A673 (cell line): ENCODE measurements around the gene ACTN2. TPM values are rescaled to one million over a fixed set of nuclear protein-coding genes. Genes with fewer than 3 reads are reported as not detected.
A peak's percentile ranks its signal among the peaks of the same experiment; 100 is the strongest.

Source experiments
- BruUV-seq: library from RNA; stranded (reverse); fragments of 400-500 nt; replicated peaks from 2 replicates; lab custom pipeline; 2021; lab: Mats Ljungman, UMichigan
- CTCF ChIA-PET: fragments of 300-600 bp; sonication (Branson Sonifier 250); formaldehyde crosslinking; loops from one replicate; lab custom pipeline; 2022; ENCODE audit warnings: antibody characterized with exemption; lab: Charles Lee
- POLR2A ChIA-PET: fragments of 300-600 bp; sonication (Branson Sonifier 250); formaldehyde crosslinking; loops from one replicate; lab custom pipeline; 2022; ENCODE audit warnings: antibody characterized with exemption; ENCODE audit not compliant: low non-redundant PET; lab: Charles Lee
- DNase-seq: peaks from one replicate; pipeline ENCODE4 v3.0.0-alpha.2; 2015; ENCODE audit warnings: low spot score
- H3K27ac ChIP-seq: fragments of 200-600 bp; sonication (generic); 2 replicates; pipeline ENCODE4 v1.5.1; 2016; ENCODE audit warnings: mixed run types, low read depth, mild to moderate bottlenecking, mixed read lengths, antibody characterized with exemption, low read length; ENCODE audit not compliant: poor library complexity, severe bottlenecking
- H3K27me3 ChIP-seq: fragments of 200-600 bp; sonication (generic); replicated peaks from 2 replicates; pipeline ENCODE4 v1.6.1; 2017; ENCODE audit warnings: mixed run types, low read depth, mild to moderate bottlenecking, mixed read lengths, antibody characterized with exemption, low read length; ENCODE audit not compliant: insufficient read depth, poor library complexity
- H3K36me3 ChIP-seq: fragments of 200-600 bp; sonication (generic); 2 replicates; pipeline ENCODE4 v1.6.1; 2016; ENCODE audit warnings: mixed run types, mild to moderate bottlenecking, mixed read lengths, antibody characterized with exemption, low read length; ENCODE audit not compliant: insufficient read depth, poor library complexity, severe bottlenecking
- H3K4me1 ChIP-seq: fragments of 200-600 bp; sonication (generic); 2 replicates; pipeline ENCODE4 v1.6.1; 2017; ENCODE audit warnings: mixed run types, mild to moderate bottlenecking, mixed read lengths, antibody characterized with exemption, low read length; ENCODE audit not compliant: insufficient read depth, poor library complexity, severe bottlenecking
- H3K4me3 ChIP-seq: fragments of 200-600 bp; sonication (generic); 2 replicates; pipeline ENCODE4 v1.5.1; 2016; ENCODE audit warnings: low read depth, mixed run types, mild to moderate bottlenecking, mixed read lengths, low read length; ENCODE audit not compliant: poor library complexity, severe bottlenecking
- H3K9me3 ChIP-seq: fragments of 200-600 bp; sonication (generic); 2 replicates; pipeline ENCODE4 v1.6.1; 2016; ENCODE audit warnings: mixed run types, low read depth, mild to moderate bottlenecking, mixed read lengths, antibody characterized with exemption, low read length; ENCODE audit not compliant: poor library complexity, severe bottlenecking
- CTCF ChIP-seq: fragments of 300-800, 200-600 bp; sonication (generic); conservative IDR thresholded peaks from 2 replicates; pipeline ENCODE4 v1.5.1; 2017; ENCODE audit warnings: low read depth, mild to moderate bottlenecking, antibody characterized with exemption, low read length, moderate library complexity, mixed read lengths
- EZH2 ChIP-seq: fragments of 200-600 bp; sonication (generic); IDR thresholded peaks from 2 replicates; pipeline ENCODE4 v1.6.1; 2017; ENCODE audit warnings: borderline replicate concordance, low read depth, mild to moderate bottlenecking, mixed read lengths, antibody characterized with exemption, low read length; ENCODE audit not compliant: poor library complexity, severe bottlenecking
- intact Hi-C: fragments of 100-400 bp; cut with micrococcal nuclease; formaldehyde crosslinking; loops from one replicate; pipeline ENCODE4 v1.10.0; 2022; ENCODE audit not compliant: unreplicated experiment
- total RNA-seq: library from RNA; stranded (reverse); gene quantifications from 2 replicates; pipeline ENCODE4 v1.2.3, GENCODE V29; 2021

ACTN2 gene
- total RNA-seq, 1 experiment from 2014 or later = 39.4 TPM

DNA sequence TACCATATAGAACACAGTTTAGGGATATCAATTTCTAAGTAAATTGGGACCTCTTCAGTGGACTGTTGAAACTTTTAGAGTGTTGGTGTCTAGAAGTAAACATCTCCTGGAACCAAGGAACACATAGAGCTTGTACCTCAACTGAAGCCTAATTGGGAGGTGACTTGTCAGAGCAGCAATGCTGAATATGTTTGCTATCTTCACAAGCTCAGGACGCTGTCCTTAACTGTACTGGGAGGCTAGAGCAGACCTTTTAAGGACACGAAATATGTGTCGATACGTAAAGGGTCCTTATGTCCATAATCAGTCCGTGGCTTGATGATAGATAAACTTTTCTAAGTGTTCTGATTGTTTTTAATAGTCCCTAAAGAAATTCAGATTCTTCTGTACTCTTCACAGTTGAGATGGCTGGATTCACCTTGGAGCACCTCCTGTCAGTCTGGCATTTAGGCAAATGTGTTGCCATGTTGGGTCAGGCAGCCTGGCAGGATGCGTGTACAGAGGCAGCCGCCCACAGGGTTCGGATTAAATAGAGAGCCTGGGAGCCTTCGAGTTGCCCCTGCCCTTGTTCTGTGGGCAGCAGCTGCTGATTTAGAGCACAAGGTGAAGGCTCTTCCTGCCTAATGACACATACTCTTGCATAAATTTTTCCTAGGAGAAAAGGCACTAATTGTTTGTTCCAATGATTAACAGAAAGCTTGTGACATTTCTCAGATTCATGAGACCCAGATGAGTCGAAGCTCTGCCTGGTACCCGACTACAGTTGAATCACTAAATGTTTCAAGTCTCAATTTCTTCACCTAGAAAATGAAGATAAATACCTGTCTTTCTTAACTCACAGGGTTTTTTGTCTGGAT, 3.6 kb downstream of the ACTN2 start:
- H3K27ac ChIP-seq = no peak overlapping the region
- H3K4me3 ChIP-seq = peak overlapping the region; percentile 69
- peaks cover 38% of the 10 kb centered on the region for H3K4me1 ChIP-seq
- TF ChIP-seq CTCF (no peak), EZH2 (no peak)
- no peaks in the 10 kb centered on the region for H3K36me3 ChIP-seq
- BruUV-seq = no TSS peak
- no peaks in the 10 kb centered on the region for H3K9me3 ChIP-seq
- intact Hi-C loops = loop anchor here (5.0 kb wide), 1 partner anchor 78 kb away; no protein-coding TSS in a partner anchor
- no peaks in the 10 kb centered on the region for H3K27me3 ChIP-seq
- POLR2A ChIA-PET = interaction anchor here (0.6 kb wide), 1 partner anchor 137 kb away, joined by 4 read pairs; no protein-coding TSS in a partner anchor
- no peak for DNase-seq
- CTCF ChIA-PET = no interaction called here

DNA sequence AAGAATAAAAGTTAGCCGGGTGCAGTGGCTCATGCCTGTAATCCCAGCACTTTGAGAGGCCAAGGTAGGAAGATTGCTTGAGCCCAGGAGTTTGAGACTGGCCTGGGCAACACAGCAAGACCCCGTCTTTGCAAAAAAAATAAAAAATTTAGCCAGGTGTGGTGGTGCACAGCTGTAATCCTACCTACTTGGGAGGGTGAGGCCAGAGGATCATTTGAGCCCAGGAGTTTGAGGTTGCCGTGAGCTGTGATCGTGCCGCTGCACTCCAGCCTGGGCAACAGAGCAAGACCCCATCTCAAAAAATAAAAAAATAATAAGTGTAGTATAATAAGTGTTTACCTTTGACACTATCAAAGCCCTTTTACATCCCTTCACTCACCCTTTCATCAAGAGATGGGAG, 5.0 kb downstream of the ACTN2 start:
- no peak for DNase-seq
- BruUV-seq = no TSS peak
- ChIA-PET POLR2A (no interaction called here), CTCF (no interaction called here)
- intact Hi-C loops = no loop called here
- H3K36me3 ChIP-seq = no peaks in the 10 kb centered on the region
- H3K4me3 ChIP-seq = no peak overlapping the region
- H3K9me3 ChIP-seq = no peaks in the 10 kb centered on the region
- no peak overlapping the region for H3K27ac ChIP-seq
- H3K27me3 ChIP-seq = no peaks in the 10 kb centered on the region
- peaks cover 38% of the 10 kb centered on the region for H3K4me1 ChIP-seq
- TF ChIP-seq EZH2 = no peak
- no peak for TF ChIP-seq CTCF

- no peaks in the 10 kb centered on the region for H3K9me3 ChIP-seq
- no peak for TF ChIP-seq EZH2
- TF ChIP-seq CTCF = no peak
- POLR2A ChIA-PET = no interaction called here
- CTCF ChIA-PET = interaction anchor here (0.6 kb wide), 1 partner anchor 76 kb away, joined by 3 read pairs; no protein-coding TSS in a partner anchor
- peak; percentile 48 for DNase-seq
- H3K27ac ChIP-seq = no peak overlapping the region
- peak overlapping the region; percentile 12 for H3K4me3 ChIP-seq
- no peaks in the 10 kb centered on the region for H3K27me3 ChIP-seq
- intact Hi-C loops = no loop called here
- BruUV-seq = no TSS peak
- H3K36me3 ChIP-seq = no peaks in the 10 kb centered on the region
- peaks cover 38% of the 10 kb centered on the region for H3K4me1 ChIP-seq
Observed at GRCh38 chr1:236692128-236692527, 5.8 kb downstream of the ACTN2 start.
